ENCODE data around the gene DGKZ.

Gene DGKZ

DNA sequence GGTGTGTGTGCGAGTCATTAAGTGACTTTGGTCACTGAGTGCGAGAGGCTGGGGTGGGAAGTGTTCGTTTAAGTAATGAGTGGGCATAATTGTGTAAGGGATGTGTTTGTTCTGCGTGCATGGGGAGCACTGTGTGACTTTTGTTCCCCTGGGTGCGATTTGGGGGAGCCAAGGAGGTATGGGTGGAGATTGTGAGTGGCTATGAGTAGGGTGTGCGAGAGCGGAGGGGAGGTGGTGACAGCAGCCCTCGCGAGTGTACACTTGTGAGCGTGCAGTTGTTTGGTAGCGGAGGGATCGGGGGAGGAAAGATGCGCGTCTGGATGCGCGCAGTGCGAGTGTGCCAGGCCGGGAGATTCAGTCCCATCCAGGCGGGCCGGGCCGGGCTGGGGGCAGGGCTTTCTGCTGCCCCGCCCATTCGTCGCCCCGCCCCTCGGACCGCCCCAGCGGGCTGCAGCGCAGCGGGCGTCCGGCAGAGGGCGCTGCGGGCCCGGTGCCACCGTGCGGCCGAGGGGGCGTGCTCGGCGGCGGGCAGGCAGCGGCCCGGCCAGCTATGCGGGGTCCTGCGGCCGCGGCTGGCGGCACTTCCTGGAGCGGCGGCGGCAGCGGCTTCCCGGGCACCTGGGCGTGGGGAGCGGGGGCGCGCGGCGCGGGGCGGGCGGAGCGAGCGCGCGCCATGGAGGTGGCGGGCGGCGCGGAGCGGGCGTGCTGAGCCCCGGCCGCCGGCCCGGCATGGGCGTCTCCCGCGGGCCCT, at the start of gene DGKZ:
TSS of gene DGKZ (plus strand) at position 578 of the 751 bp plus-strand sequence. CDS start 197 bp downstream, outside the sequence.
- H3K9ac ChIP-seq (ENCODE audit: low read length), result peak within 1 kb of the TSS; percentile 78
- H3K9me3 ChIP-seq (replicated peaks; ENCODE audit: insufficient read depth, low read length), result no peaks in the 10 kb centered on the region
- no peaks in the 10 kb centered on the region for H3F3A ChIP-seq (ENCODE audit: insufficient read depth, low read length)
- no peaks in the 10 kb centered on the region for H4K20me1 ChIP-seq (ENCODE audit: insufficient read depth, low read length)
- peaks cover 13% of the 10 kb centered on the region for H3K4me1 ChIP-seq (ENCODE audit: low read length)
- H3K4me2 ChIP-seq (ENCODE audit: low read depth, low read length), result peak within 1 kb of the TSS; percentile 98
- H3K27me3 ChIP-seq (replicated peaks; ENCODE audit: insufficient read depth, low read length), result peaks cover 33% of the 10 kb centered on the region
- H3K4me3 ChIP-seq (ENCODE audit: low read length), result peak within 1 kb of the TSS; percentile 97
- peaks cover 38% of the 10 kb centered on the region for H3K79me2 ChIP-seq (ENCODE audit: low read length)
- TF ChIP-seq EZH2phosphoT487 (IDR thresholded peaks at IDR 0.05; ENCODE audit: low read length), result no peak
- TF ChIP-seq CTCF (IDR thresholded peaks at IDR 0.05; ENCODE audit: low read length), result peak; percentile 44
- H3K27ac ChIP-seq (ENCODE audit: low read length), result no peak within 1 kb of the TSS
- H2AFZ ChIP-seq (ENCODE audit: low read length), result peak within 1 kb of the TSS; percentile 76
- DNase-seq, result peak; percentile 90
- no peaks in the 10 kb centered on the region for H3K9me2 ChIP-seq (replicated peaks; ENCODE audit: insufficient read depth, low read length)
- H3K36me3 ChIP-seq (replicated peaks; ENCODE audit: insufficient read depth, low read length), result no peaks in the 10 kb centered on the region

DNA sequence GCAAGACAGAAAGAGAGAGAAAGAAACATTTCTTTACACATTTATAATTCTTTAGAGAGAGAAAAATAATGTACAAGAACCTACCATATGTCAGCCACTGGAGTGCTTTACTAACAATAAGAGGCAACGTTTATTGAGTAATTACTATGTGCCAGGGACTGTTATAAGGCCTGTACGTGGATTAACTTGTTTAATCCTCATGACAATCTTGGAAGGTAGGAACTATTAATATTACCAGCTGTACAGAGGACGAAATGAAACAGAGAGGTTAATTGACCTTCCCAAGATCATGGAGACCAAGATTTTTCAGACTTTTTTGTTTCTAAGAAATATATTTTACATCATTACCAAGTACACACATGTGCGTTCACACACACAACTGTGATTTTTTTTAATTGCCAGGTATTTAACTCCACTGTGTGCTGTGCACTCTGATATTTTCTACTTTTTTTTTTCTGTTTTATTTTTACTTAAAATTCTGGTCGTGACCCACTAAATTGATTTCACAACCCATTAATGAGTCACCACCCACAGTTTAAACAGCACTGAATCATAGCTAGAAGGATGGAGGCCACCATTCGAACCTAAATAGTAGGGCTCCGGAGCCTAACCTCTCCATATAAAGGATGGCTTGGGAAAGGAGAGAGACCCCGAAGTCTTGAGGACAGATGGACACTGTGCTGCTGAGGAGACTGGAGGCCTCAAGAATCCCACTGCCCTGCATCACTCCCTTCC, 48.4 kb upstream of the DGKZ start:
- TF ChIP-seq EZH2 (optimal IDR thresholded peaks at IDR 0.05; ENCODE audit: low read depth, low read length), result no peak
- TF ChIP-seq EZH2phosphoT487 (IDR thresholded peaks at IDR 0.05; ENCODE audit: low read length), result no peak
- DNase-seq, result no peak
- no peak overlapping the region for H3K9ac ChIP-seq (ENCODE audit: low read length)
- no peaks in the 10 kb centered on the region for H3K9me2 ChIP-seq (replicated peaks; ENCODE audit: insufficient read depth, low read length)
- no peak overlapping the region for H3K27ac ChIP-seq (ENCODE audit: low read length)
- no peak overlapping the region for H3K4me3 ChIP-seq (ENCODE audit: low read length)
- H3K79me2 ChIP-seq (ENCODE audit: low read length), result no peaks in the 10 kb centered on the region
- H2AFZ ChIP-seq (ENCODE audit: low read length), result no peak overlapping the region
- H4K20me1 ChIP-seq (ENCODE audit: insufficient read depth, low read length), result no peaks in the 10 kb centered on the region
- peaks cover 23% of the 10 kb centered on the region for H3K27me3 ChIP-seq (replicated peaks; ENCODE audit: insufficient read depth, low read length)
- H3F3A ChIP-seq (ENCODE audit: insufficient read depth, low read length), result 0 out of 2 replicates have a peak, but pooled peaks cover 4% of the 10 kb centered on the region
- H3K9me3 ChIP-seq (replicated peaks; ENCODE audit: insufficient read depth, low read length), result no peaks in the 10 kb centered on the region
- H3K36me3 ChIP-seq (replicated peaks; ENCODE audit: insufficient read depth, low read length), result no peaks in the 10 kb centered on the region
- no peak overlapping the region for H3K4me2 ChIP-seq (ENCODE audit: low read depth, low read length)
- peaks cover 4% of the 10 kb centered on the region for H3K4me1 ChIP-seq (ENCODE audit: low read length)

- TF ChIP-seq EZH2phosphoT487 (IDR thresholded peaks at IDR 0.05; ENCODE audit: low read length) (no peak), CTCF (IDR thresholded peaks at IDR 0.05; ENCODE audit: low read length) (no peak), EZH2 (optimal IDR thresholded peaks at IDR 0.05; ENCODE audit: low read depth, low read length) (no peak)
- no peak overlapping the region for H3K27ac ChIP-seq (ENCODE audit: low read length)
- no peaks in the 10 kb centered on the region for H3K9me2 ChIP-seq (replicated peaks; ENCODE audit: insufficient read depth, low read length)
- H3K36me3 ChIP-seq (replicated peaks; ENCODE audit: insufficient read depth, low read length), result no peaks in the 10 kb centered on the region
- no peak overlapping the region for H3K4me2 ChIP-seq (ENCODE audit: low read depth, low read length)
- no peak overlapping the region for H2AFZ ChIP-seq (ENCODE audit: low read length)
- no peaks in the 10 kb centered on the region for H4K20me1 ChIP-seq (ENCODE audit: insufficient read depth, low read length)
- DNase-seq, result no peak
- peaks cover 4% of the 10 kb centered on the region for H3K4me1 ChIP-seq (ENCODE audit: low read length)
- H3K9ac ChIP-seq (ENCODE audit: low read length), result no peak overlapping the region
- no peak overlapping the region for H3K4me3 ChIP-seq (ENCODE audit: low read length)
- H3F3A ChIP-seq (ENCODE audit: insufficient read depth, low read length), result 0 out of 2 replicates have a peak, but pooled peaks cover 4% of the 10 kb centered on the region
- H3K79me2 ChIP-seq (ENCODE audit: low read length), result no peaks in the 10 kb centered on the region
- H3K9me3 ChIP-seq (replicated peaks; ENCODE audit: insufficient read depth, low read length), result no peaks in the 10 kb centered on the region
- H3K27me3 ChIP-seq (replicated peaks; ENCODE audit: insufficient read depth, low read length), result peaks cover 21% of the 10 kb centered on the region
Observed at GRCh38 chr11:46299451-46299961, 47.8 kb upstream of the DGKZ start.
